22Rv1 (cell line): ENCODE data around the gene CADM1.

Source experiments
- H3K27ac ChIP-seq: fragments of 450-650 bp; 2 replicates; pipeline ENCODE4 v1.5.1; 2017
- CTCF ChIP-seq: fragments of 450-650 bp; IDR thresholded peaks from 2 replicates; pipeline ENCODE4 v1.5.1; 2017; ENCODE audit warnings: mild to moderate bottlenecking
- ZFX ChIP-seq: fragments of 450-650 bp; IDR thresholded peaks from 2 replicates; pipeline ENCODE4 v1.6.1; 2017; ENCODE audit warnings: antibody characterized with exemption, borderline replicate concordance

CADM1 gene

GRCh38 chr11:115447273-115447864 is 56.8 kb downstream of the CADM1 start:
- no peak overlapping the region for H3K27ac ChIP-seq
- TF ChIP-seq ZFX, result no peak
- TF ChIP-seq CTCF, result no peak

GRCh38 chr11:115446214-115446613 is 58.0 kb downstream of the CADM1 start:
- TF ChIP-seq ZFX, result no peak
- no peak for TF ChIP-seq CTCF
- no peak overlapping the region for H3K27ac ChIP-seq

- no peak for TF ChIP-seq CTCF
- no peak for TF ChIP-seq ZFX
- H3K27ac ChIP-seq, result no peak overlapping the region
Observed at GRCh38 chr11:115444542-115444941, 59.7 kb downstream of the CADM1 start.

GRCh38 chr11:115439969-115440540 is 64.2 kb downstream of the CADM1 start:
- TF ChIP-seq ZFX (no peak), CTCF (no peak)
- H3K27ac ChIP-seq, result no peak overlapping the region

- no peak overlapping the region for H3K27ac ChIP-seq
Observed at GRCh38 chr11:115439385-115439784, 64.8 kb downstream of the CADM1 start.

GRCh38 chr11:115437902-115438575 is 66.2 kb downstream of the CADM1 start:
- TF ChIP-seq ZFX, result no peak
- TF ChIP-seq CTCF, result no peak
- H3K27ac ChIP-seq, result no peak overlapping the region

More at GRCh38 chr11:115439385-115439784, 64.8 kb downstream of the CADM1 start:
- TF ChIP-seq CTCF (no peak), ZFX (no peak)

GRCh38 chr11:115430345-115430744 is 73.9 kb downstream of the CADM1 start:
- TF ChIP-seq ZFX, result no peak
- TF ChIP-seq CTCF, result no peak
- no peak overlapping the region for H3K27ac ChIP-seq
